Naive thymus-derived CD8-positive, alpha-beta T cell (primary cell): ENCODE data around the gene FAM53B. TPM values are rescaled to one million over a fixed set of nuclear protein-coding genes. Genes with fewer than 3 reads are reported as not detected.
A peak's percentile ranks its signal among the peaks of the same experiment; 100 is the strongest.

Source experiments
- ATAC-seq, 2 donors: fragments of 150-1000 bp; cut with Tn5 transposase in 1 of 2; sonication (Bioruptor Pico), chemical (Tn5 transposase) in 1 of 2; 1 replicate in 1 of 2; 2 replicates in 1 of 2; pipeline ENCODE4 v1.10.0; 2021; ENCODE audit warnings: mild to moderate bottlenecking in 2 of 2, moderate library complexity in 2 of 2
- POLR2A ChIA-PET: fragments of 350-600 bp; sonication (Branson Sonifier 250); formaldehyde crosslinking; loops from one replicate; lab custom pipeline; 2021; ENCODE audit warnings: antibody characterized with exemption; lab: Charles Lee
- DNase-seq, 10 donors: peaks; one replicate each; pipeline versions ENCODE4 v3.0.0 to v3.0.0-alpha.2; 2020 to 2022
- H3K27ac Mint-ChIP-seq, 10 donors: one replicate each; pipeline ENCODE4 v1.8.0; 2020 to 2022; ENCODE audit warnings: mild to moderate bottlenecking in 10 of 10, mixed read lengths in 10 of 10, moderate library complexity in 4 of 10, inconsistent platforms in 1 of 10
- H3K27me3 Mint-ChIP-seq, 5 donors: one replicate each; pipeline ENCODE4 v1.8.0; 2021 to 2022; ENCODE audit warnings: mixed read lengths in 5 of 5
- H3K36me3 Mint-ChIP-seq, 3 donors: one replicate each; pipeline ENCODE4 v1.8.0; 2020 to 2022; ENCODE audit warnings: mixed read lengths in 3 of 3, mild to moderate bottlenecking in 2 of 3, inconsistent platforms in 1 of 3
- H3K4me1 Mint-ChIP-seq, 4 donors: one replicate each; pipeline ENCODE4 v1.8.0; 2021 to 2022; ENCODE audit warnings: mixed read lengths in 4 of 4
- H3K4me3 Mint-ChIP-seq, 10 donors: one replicate each; pipeline ENCODE4 v1.8.0; 2020 to 2022; ENCODE audit warnings: mild to moderate bottlenecking in 10 of 10, mixed read lengths in 10 of 10, moderate library complexity in 6 of 10, inconsistent platforms in 1 of 10
- H3K9me3 Mint-ChIP-seq, 9 donors: one replicate each; pipeline ENCODE4 v1.8.0; 2020 to 2022; ENCODE audit warnings: mixed read lengths in 9 of 9, mild to moderate bottlenecking in 3 of 9, inconsistent platforms in 1 of 9, moderate library complexity in 1 of 9
- polyA plus RNA-seq, 3 donors: library from polyadenylated mRNA; unstranded; fragments of 300-500 nt; fragmentation: Illumina TruSeq; gene quantifications; one replicate each; pipeline ENCODE4 v1.2.3, GENCODE V29; 2021
- total RNA-seq, 8 experiments: library from RNA in 2 of 8; stranded (reverse) in 2 of 8; gene quantifications; one replicate each; pipeline ENCODE4 v1.2.3 and lab custom pipeline; 2021 to 2026

FAM53B gene
- total and polyA plus RNA-seq, 5 experiments from 2014 or later, result 2.4 to 23.2 (median 15.1) TPM

GRCh38 chr10:124663766-124664360 lies 80.3 kb downstream of the FAM53B start:
- peaks cover 15 to 66% (median 36%) of the 10 kb centered on the region in 4 donors for H3K4me1 Mint-ChIP-seq
- H3K27ac Mint-ChIP-seq, result peak overlapping the region in 1 of 10 donors; percentile 15
- H3K9me3 Mint-ChIP-seq, result no peaks in the 10 kb centered on the region
- no peaks in the 10 kb centered on the region for H3K27me3 Mint-ChIP-seq
- peaks cover 0 to 2% (median 0%) of the 10 kb centered on the region in 3 donors for H3K36me3 Mint-ChIP-seq
- H3K4me3 Mint-ChIP-seq, result no peak overlapping the region
- DNase-seq (no peak), ATAC-seq (no peak)
- POLR2A ChIA-PET, result interaction anchor here (0.7 to 1.9 kb wide), 7 partner anchors 7 to 77 kb away, joined by 3 to 4 read pairs (median 3); no protein-coding TSS in a partner anchor

GRCh38 chr10:124663228-124663627 lies 81.0 kb downstream of the FAM53B start:
- Mint-ChIP-seq H3K9me3 (no peaks in the 10 kb centered on the region), H3K27me3 (no peaks in the 10 kb centered on the region), H3K4me3 (no peak overlapping the region), H3K27ac (peak overlapping the region in 1 of 10 donors; percentile 58), H3K36me3 (peaks cover 0 to 2% (median 0%) of the 10 kb centered on the region in 3 donors), H3K4me1 (peaks cover 18 to 69% (median 41%) of the 10 kb centered on the region in 4 donors)
- DNase-seq (no peak), ATAC-seq (no peak)
- POLR2A ChIA-PET, result interaction anchor here (1.0 to 1.9 kb wide), 6 partner anchors 8 to 43 kb away, joined by 3 to 4 read pairs (median 4); no protein-coding TSS in a partner anchor

GRCh38 chr10:124661660-124662180 lies 82.5 kb downstream of the FAM53B start:
- no peaks in the 10 kb centered on the region for H3K9me3 Mint-ChIP-seq
- H3K27ac Mint-ChIP-seq, result peak overlapping the region in 3 of 10 donors; percentile 45 to 72 (median 60)
- peaks cover 0 to 2% (median 0%) of the 10 kb centered on the region in 3 donors for H3K36me3 Mint-ChIP-seq
- no peak overlapping the region for H3K4me3 Mint-ChIP-seq
- H3K4me1 Mint-ChIP-seq, result peaks cover 20 to 67% (median 48%) of the 10 kb centered on the region in 4 donors
- ATAC-seq (no peak), DNase-seq (no peak)
- no peaks in the 10 kb centered on the region for H3K27me3 Mint-ChIP-seq
- POLR2A ChIA-PET, result interaction anchor here (0.7 to 1.6 kb wide), 5 partner anchors 9 to 79 kb away, joined by 3 to 4 read pairs (median 4); no protein-coding TSS in a partner anchor

GRCh38 chr10:124660404-124661125 lies 83.6 kb downstream of the FAM53B start:
- H3K4me1 Mint-ChIP-seq, result peaks cover 23 to 76% (median 56%) of the 10 kb centered on the region in 4 donors
- POLR2A ChIA-PET, result interaction anchor here (0.8 to 1.9 kb wide), 6 partner anchors 10 to 80 kb away, joined by 3 to 6 read pairs (median 3); no protein-coding TSS in a partner anchor
- ATAC-seq (no peak), DNase-seq (no peak)
- H3K9me3 Mint-ChIP-seq, result no peaks in the 10 kb centered on the region
- no peaks in the 10 kb centered on the region for H3K27me3 Mint-ChIP-seq
- peak overlapping the region in 5 of 10 donors; percentile 48 to 93 (median 81) for H3K27ac Mint-ChIP-seq
- peaks cover 0 to 2% (median 0%) of the 10 kb centered on the region in 3 donors for H3K36me3 Mint-ChIP-seq
- peak overlapping the region in 1 of 10 donors; percentile 42 for H3K4me3 Mint-ChIP-seq

- Mint-ChIP-seq H3K27me3 (no peaks in the 10 kb centered on the region), H3K36me3 (peaks cover 0 to 2% (median 0%) of the 10 kb centered on the region in 3 donors), H3K27ac (peak overlapping the region in 9 of 10 donors; percentile 12 to 93 (median 63)), H3K4me3 (peak overlapping the region in 4 of 10 donors; percentile 13 to 68 (median 33)), H3K4me1 (peaks cover 27 to 81% (median 58%) of the 10 kb centered on the region in 4 donors), H3K9me3 (no peaks in the 10 kb centered on the region)
- POLR2A ChIA-PET, result interaction anchor here (1.3 to 1.9 kb wide), 4 partner anchors 12 to 58 kb away, joined by 3 to 6 read pairs (median 6); no protein-coding TSS in a partner anchor
- no peak for ATAC-seq
- no peak for DNase-seq
Observed at GRCh38 chr10:124659380-124659779, 84.8 kb downstream of the FAM53B start.

GRCh38 chr10:124658591-124659242 lies 85.5 kb downstream of the FAM53B start:
- Mint-ChIP-seq H3K4me1 (peaks cover 27 to 87% (median 60%) of the 10 kb centered on the region in 4 donors), H3K27ac (peak overlapping the region in 7 of 10 donors; percentile 30 to 93 (median 75))

GRCh38 chr10:124657806-124658205 lies 86.4 kb downstream of the FAM53B start:
- peaks cover 27 to 91% (median 60%) of the 10 kb centered on the region in 4 donors for H3K4me1 Mint-ChIP-seq
- DNase-seq (no peak), ATAC-seq (no peak)
- no peaks in the 10 kb centered on the region for H3K36me3 Mint-ChIP-seq
- no peaks in the 10 kb centered on the region for H3K9me3 Mint-ChIP-seq
- POLR2A ChIA-PET, result interaction anchor here (1.6 to 1.8 kb wide), 2 partner anchors 9 to 13 kb away, joined by 7 read pairs; no protein-coding TSS in a partner anchor
- H3K27me3 Mint-ChIP-seq, result no peaks in the 10 kb centered on the region
- peak overlapping the region in 7 of 10 donors; percentile 30 to 93 (median 69) for H3K27ac Mint-ChIP-seq
- H3K4me3 Mint-ChIP-seq, result peak overlapping the region in 3 of 10 donors; percentile 7 to 65 (median 60)

More at GRCh38 chr10:124658591-124659242, 85.5 kb downstream of the FAM53B start:
- H3K9me3 Mint-ChIP-seq, result no peaks in the 10 kb centered on the region
- H3K4me3 Mint-ChIP-seq, result peak overlapping the region in 6 of 10 donors; percentile 7 to 68 (median 12)
- no peak for DNase-seq
- H3K36me3 Mint-ChIP-seq, result peaks cover 0 to 2% (median 0%) of the 10 kb centered on the region in 3 donors
- no peak for ATAC-seq
- POLR2A ChIA-PET, result interaction anchor here (1.6 to 1.9 kb wide), 3 partner anchors 10 to 14 kb away, joined by 5 to 7 read pairs (median 7); no protein-coding TSS in a partner anchor
- no peaks in the 10 kb centered on the region for H3K27me3 Mint-ChIP-seq

- no peaks in the 10 kb centered on the region for H3K27me3 Mint-ChIP-seq
- H3K9me3 Mint-ChIP-seq, result no peaks in the 10 kb centered on the region
- H3K27ac Mint-ChIP-seq, result peak overlapping the region in 2 of 10 donors; percentile 50 to 89
- POLR2A ChIA-PET, result no interaction called here
- H3K4me1 Mint-ChIP-seq, result peaks cover 24 to 92% (median 65%) of the 10 kb centered on the region in 4 donors
- H3K36me3 Mint-ChIP-seq, result no peaks in the 10 kb centered on the region
- peak overlapping the region in 1 of 10 donors; percentile 2 for H3K4me3 Mint-ChIP-seq
- DNase-seq (no peak), ATAC-seq (no peak)
Observed at GRCh38 chr10:124656541-124656940, 87.6 kb downstream of the FAM53B start.

GRCh38 chr10:124656113-124656490 lies 88.1 kb downstream of the FAM53B start:
- ATAC-seq (no peak), DNase-seq (no peak)
- Mint-ChIP-seq H3K9me3 (no peaks in the 10 kb centered on the region), H3K27me3 (no peaks in the 10 kb centered on the region), H3K36me3 (no peaks in the 10 kb centered on the region), H3K27ac (peak overlapping the region in 5 of 10 donors; percentile 16 to 99 (median 73)), H3K4me1 (peaks cover 25 to 92% (median 69%) of the 10 kb centered on the region in 4 donors), H3K4me3 (no peak overlapping the region)
- POLR2A ChIA-PET, result interaction anchor here (0.7 to 1.2 kb wide), 3 partner anchors 15 to 42 kb away, joined by 3 to 5 read pairs (median 3); no protein-coding TSS in a partner anchor

- H3K9me3 Mint-ChIP-seq, result no peaks in the 10 kb centered on the region
- ATAC-seq (no peak), DNase-seq (no peak)
- H3K4me1 Mint-ChIP-seq, result peaks cover 31 to 92% (median 74%) of the 10 kb centered on the region in 4 donors
- POLR2A ChIA-PET, result interaction anchor here (0.7 to 3.5 kb wide), 10 partner anchors 8 to 86 kb away, joined by 3 to 12 read pairs (median 4); no protein-coding TSS in a partner anchor
- peak overlapping the region; percentile 5 to 99 (median 74) for H3K27ac Mint-ChIP-seq
- H3K27me3 Mint-ChIP-seq, result no peaks in the 10 kb centered on the region
- peak overlapping the region in 6 of 10 donors; percentile 2 to 26 (median 6) for H3K4me3 Mint-ChIP-seq
- no peaks in the 10 kb centered on the region for H3K36me3 Mint-ChIP-seq
Observed at GRCh38 chr10:124655191-124656112, 88.7 kb downstream of the FAM53B start.
